Liver (tissue), 9 donors: Measurements from ENCODE around the gene LRRC74A. TPM values are rescaled to one million over a fixed set of nuclear protein-coding genes. Genes with fewer than 3 reads are reported as not detected.

Experiments used
- DNase-seq: peaks from one replicate; pipeline ENCODE4 v3.0.0-alpha.2; 2017; ENCODE audit warnings: low spot score
- H3K27ac ChIP-seq, 2 donors: one replicate each; pipeline ENCODE4 v1.7.0; 2013; ENCODE audit warnings: inconsistent platforms in 2 of 2, low read length in 2 of 2, control low read depth in 1 of 2, low read depth in 1 of 2, mild to moderate bottlenecking in 1 of 2
- H3K27me3 ChIP-seq, 4 donors: one replicate each; pipeline versions ENCODE4 v1.6.1 to v1.7.0; 2013; ENCODE audit warnings: low read length in 3 of 4, inconsistent platforms in 1 of 4, mild to moderate bottlenecking in 1 of 4, moderate library complexity in 1 of 4; ENCODE audit not compliant: control insufficient read depth in 4 of 4, insufficient read depth in 4 of 4
- H3K36me3 ChIP-seq, 4 donors: one replicate each; pipeline versions ENCODE4 v1.6.1 to v1.7.0; 2013; ENCODE audit warnings: low read length in 3 of 4, mild to moderate bottlenecking in 3 of 4, low read depth in 1 of 4, moderate library complexity in 1 of 4; ENCODE audit not compliant: control insufficient read depth in 4 of 4, insufficient read depth in 3 of 4
- H3K4me1 ChIP-seq, 4 donors: one replicate each; pipeline versions ENCODE4 v1.6.1 to v1.7.0; 2013; ENCODE audit warnings: low read length in 3 of 4, mild to moderate bottlenecking in 3 of 4, moderate library complexity in 1 of 4; ENCODE audit not compliant: control insufficient read depth in 4 of 4, insufficient read depth in 4 of 4
- H3K4me3 ChIP-seq, 3 donors: one replicate each; pipeline versions ENCODE4 v1.6.1 to v1.7.0; 2013; ENCODE audit warnings: low read length in 3 of 3, control low read depth in 1 of 3, low read depth in 1 of 3, mild to moderate bottlenecking in 1 of 3
- H3K9ac ChIP-seq, 2 donors: one replicate each; pipeline ENCODE4 v1.7.0; 2013; ENCODE audit warnings: low read length in 2 of 2, mild to moderate bottlenecking in 2 of 2, moderate library complexity in 2 of 2, control low read depth in 1 of 2, low read depth in 1 of 2
- H3K9me3 ChIP-seq, 4 donors: one replicate each; pipeline versions ENCODE4 v1.6.1 to v1.7.0; 2013; ENCODE audit warnings: low read length in 3 of 4; ENCODE audit not compliant: control insufficient read depth in 4 of 4
- EGR1 ChIP-seq, 2 donors: IDR thresholded peaks; 2 replicates each; pipeline ENCODE4 v1.6.1; 2016 to 2018; ENCODE audit warnings: antibody characterized with exemption in 2 of 2, low read depth in 2 of 2
- FOXA1 ChIP-seq: IDR thresholded peaks from 2 replicates; pipeline ENCODE4 v1.6.1; 2016; ENCODE audit warnings: antibody characterized with exemption
- FOXA2 ChIP-seq: IDR thresholded peaks from 2 replicates; pipeline ENCODE4 v1.6.1; 2016; ENCODE audit warnings: antibody characterized with exemption
- GABPA ChIP-seq, 2 donors: IDR thresholded peaks in 1 of 2; conservative IDR thresholded peaks in 1 of 2; 2 replicates each; pipeline ENCODE4 v1.6.1; 2016; ENCODE audit warnings: antibody characterized with exemption in 2 of 2, mild to moderate bottlenecking in 1 of 2, moderate library complexity in 1 of 2
- HNF4A ChIP-seq, 2 donors: conservative IDR thresholded peaks; 2 replicates each; pipeline ENCODE4 v1.6.1; 2016; ENCODE audit warnings: antibody characterized with exemption in 2 of 2, mild to moderate bottlenecking in 2 of 2
- HNF4G ChIP-seq: IDR thresholded peaks from 2 replicates; pipeline ENCODE4 v1.6.1; 2016; ENCODE audit warnings: antibody characterized with exemption
- JUND ChIP-seq, 2 donors: IDR thresholded peaks; 2 replicates each; pipeline ENCODE4 v1.6.1; 2016; ENCODE audit warnings: antibody characterized with exemption in 2 of 2
- RAD21 ChIP-seq, 2 donors: IDR thresholded peaks; 2 replicates each; pipeline ENCODE4 v1.6.1; 2016; ENCODE audit warnings: antibody characterized with exemption in 2 of 2, mild to moderate bottlenecking in 2 of 2
- REST ChIP-seq: IDR thresholded peaks from 2 replicates; pipeline ENCODE4 v1.6.1; 2016; ENCODE audit warnings: antibody characterized with exemption, mild to moderate bottlenecking
- RXRA ChIP-seq, 2 donors: IDR thresholded peaks; 2 replicates each; pipeline ENCODE4 v1.6.1; 2017 to 2018; ENCODE audit warnings: antibody characterized with exemption in 2 of 2, mild to moderate bottlenecking in 1 of 2
- SP1 ChIP-seq: IDR thresholded peaks from 2 replicates; pipeline ENCODE4 v1.6.1; 2018; ENCODE audit warnings: antibody characterized with exemption, mild to moderate bottlenecking
- YY1 ChIP-seq: IDR thresholded peaks from 2 replicates; pipeline ENCODE4 v1.6.1; 2016; ENCODE audit warnings: antibody characterized with exemption, mild to moderate bottlenecking
- WGBS: extraction: QIAGEN DNeasy Blood & Tissue Kit; methylation state at CpG from one replicate; pipeline ENCODE4 v1.1.7; 2013; 5-methylcytosine and 5-hydroxymethylcytosine counted together
- polyA plus RNA-seq, 2 donors: library from polyadenylated mRNA; stranded (reverse) in 1 of 2; unstranded in 1 of 2; fragments of 200-250 nt in 1 of 2; fragments of >200 nt in 1 of 2; fragmentation: Nextera tagmentation in 1 of 2; extraction: Ambion mirVana in 1 of 2; gene quantifications; one replicate each; pipeline versions ENCODE4 v1.2.1 to v1.2.3, GENCODE V29; 2013 to 2015
- total RNA-seq, 2 donors: library from RNA; depleted of rRNA; stranded (reverse); fragments of >200 nt; gene quantifications; one replicate each; pipeline ENCODE4 v1.2.3, GENCODE V29; 2014
- TF ChIP-seq, protein P1 (sequence below): IDR thresholded peaks from 2 replicates; pipeline ENCODE4 v1.6.1; 2016; ENCODE audit warnings: antibody characterized with exemption
- TF ChIP-seq, protein P2 (sequence below): fragments of 150-350 bp; IDR thresholded peaks from 2 replicates; pipeline ENCODE4 v1.5.1; 2017; ENCODE audit warnings: improper control_type of control experiment, low read depth, low read length; ENCODE audit not compliant: missing input control
- TF ChIP-seq, protein P3 (sequence below): IDR thresholded peaks from 2 replicates; pipeline ENCODE4 v1.6.1; 2016; ENCODE audit warnings: antibody characterized with exemption
- donor health status: healthy.
- donor health status: healthy.
- donor health status: healthy.
- donor health status: healthy.
- donor health status: healthy.

LRRC74A gene
- total and polyA plus RNA-seq, 4 donors: not detected

DNA sequence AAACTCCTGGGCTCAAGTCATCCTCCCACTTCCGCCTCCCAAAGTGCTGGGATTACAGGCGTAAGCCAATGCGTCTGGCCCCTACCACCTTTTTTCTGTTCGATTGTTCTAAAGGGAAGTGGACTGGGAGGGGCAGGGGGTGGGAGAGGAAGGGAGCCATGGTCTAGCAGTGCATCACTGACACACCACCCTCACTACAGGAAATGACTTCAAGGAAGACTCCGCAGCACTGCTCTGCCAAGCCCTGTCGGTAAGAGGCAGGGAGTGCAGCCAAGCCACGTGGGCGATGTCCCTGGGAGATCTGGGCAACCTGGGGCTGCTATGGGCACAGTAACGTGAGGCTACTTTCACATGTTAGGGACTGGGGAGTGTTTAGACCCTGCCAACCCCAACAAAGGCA is 18.0 kb downstream of the LRRC74A start:
- Histone ChIP-seq H3K4me1 (no peaks in the 10 kb centered on the region), H3K27me3 (no peaks in the 10 kb centered on the region), H3K36me3 (no peaks in the 10 kb centered on the region), H3K4me3 (no peak overlapping the region), H3K27ac (no peak overlapping the region), H3K9me3 (no peaks in the 10 kb centered on the region), H3K9ac (no peak overlapping the region)
- 60% methylated on average over 9 of the region's 9 CpGs for WGBS
- no peak for DNase-seq
- no peak for TF ChIP-seq FOXA1
- TF ChIP-seq, protein P1, sequence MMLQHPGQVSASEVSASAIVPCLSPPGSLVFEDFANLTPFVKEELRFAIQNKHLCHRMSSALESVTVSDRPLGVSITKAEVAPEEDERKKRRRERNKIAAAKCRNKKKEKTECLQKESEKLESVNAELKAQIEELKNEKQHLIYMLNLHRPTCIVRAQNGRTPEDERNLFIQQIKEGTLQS: no peak
- TF ChIP-seq, protein P2, sequence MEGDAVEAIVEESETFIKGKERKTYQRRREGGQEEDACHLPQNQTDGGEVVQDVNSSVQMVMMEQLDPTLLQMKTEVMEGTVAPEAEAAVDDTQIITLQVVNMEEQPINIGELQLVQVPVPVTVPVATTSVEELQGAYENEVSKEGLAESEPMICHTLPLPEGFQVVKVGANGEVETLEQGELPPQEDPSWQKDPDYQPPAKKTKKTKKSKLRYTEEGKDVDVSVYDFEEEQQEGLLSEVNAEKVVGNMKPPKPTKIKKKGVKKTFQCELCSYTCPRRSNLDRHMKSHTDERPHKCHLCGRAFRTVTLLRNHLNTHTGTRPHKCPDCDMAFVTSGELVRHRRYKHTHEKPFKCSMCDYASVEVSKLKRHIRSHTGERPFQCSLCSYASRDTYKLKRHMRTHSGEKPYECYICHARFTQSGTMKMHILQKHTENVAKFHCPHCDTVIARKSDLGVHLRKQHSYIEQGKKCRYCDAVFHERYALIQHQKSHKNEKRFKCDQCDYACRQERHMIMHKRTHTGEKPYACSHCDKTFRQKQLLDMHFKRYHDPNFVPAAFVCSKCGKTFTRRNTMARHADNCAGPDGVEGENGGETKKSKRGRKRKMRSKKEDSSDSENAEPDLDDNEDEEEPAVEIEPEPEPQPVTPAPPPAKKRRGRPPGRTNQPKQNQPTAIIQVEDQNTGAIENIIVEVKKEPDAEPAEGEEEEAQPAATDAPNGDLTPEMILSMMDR: peak; percentile 23
- peak; percentile 13 for TF ChIP-seq SP1
- TF ChIP-seq REST: no peak
- TF ChIP-seq HNF4G: no peak
- TF ChIP-seq HNF4A (conservative IDR thresholded peaks at IDR 0.05): no peak
- TF ChIP-seq, protein P3, sequence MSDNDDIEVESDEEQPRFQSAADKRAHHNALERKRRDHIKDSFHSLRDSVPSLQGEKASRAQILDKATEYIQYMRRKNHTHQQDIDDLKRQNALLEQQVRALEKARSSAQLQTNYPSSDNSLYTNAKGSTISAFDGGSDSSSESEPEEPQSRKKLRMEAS: peak; percentile 17
- no peak for TF ChIP-seq EGR1 (IDR thresholded peaks at IDR 0.05; ENCODE audit: low read depth in 2 of 2)
- peak in 1 of 2 donors; percentile 33 for TF ChIP-seq GABPA (IDR thresholded peaks at IDR 0.05 in 1 of 2, conservative IDR thresholded peaks at IDR 0.05 in 1 of 2)
- peak in 1 of 2 donors; percentile 28 for TF ChIP-seq RAD21 (IDR thresholded peaks at IDR 0.05)
- TF ChIP-seq RXRA (IDR thresholded peaks at IDR 0.05): no peak

GRCh38 chr14:76846331-76847047 is 20.3 kb downstream of the LRRC74A start:
- TF ChIP-seq, protein P2: no peak
- TF ChIP-seq HNF4A (conservative IDR thresholded peaks at IDR 0.05) (no peak), RXRA (IDR thresholded peaks at IDR 0.05) (no peak), FOXA2 (no peak), YY1 (no peak), REST (no peak), JUND (IDR thresholded peaks at IDR 0.05) (no peak)
- Histone ChIP-seq H3K9me3 (no peaks in the 10 kb centered on the region), H3K4me1 (no peaks in the 10 kb centered on the region), H3K36me3 (no peaks in the 10 kb centered on the region), H3K27ac (no peak overlapping the region), H3K9ac (no peak overlapping the region), H3K27me3 (no peaks in the 10 kb centered on the region), H3K4me3 (no peak overlapping the region)
- 83% methylated on average over 7 of the region's 7 CpGs for WGBS
- DNase-seq: no peak
